Epithelial cell of esophagus (primary cell): ENCODE data around the gene PRRC2C.

Experiments
- DNase-seq: peaks from one replicate; pipeline ENCODE4 v3.0.0; 2010; ENCODE audit warnings: low read depth
- H3K4me3 ChIP-seq: 2 replicates; pipeline ENCODE4 v1.5.1; 2011; ENCODE audit warnings: mild to moderate bottlenecking, low read length, control low read depth
- TF ChIP-seq, protein P1 (sequence below): IDR thresholded peaks from 2 replicates; pipeline ENCODE4 v1.5.1; 2011; ENCODE audit warnings: low read depth, mild to moderate bottlenecking, low read length, control low read depth, inconsistent platforms; ENCODE audit not compliant: insufficient read depth; ENCODE audit errors: missing control alignments

Gene PRRC2C

DNA sequence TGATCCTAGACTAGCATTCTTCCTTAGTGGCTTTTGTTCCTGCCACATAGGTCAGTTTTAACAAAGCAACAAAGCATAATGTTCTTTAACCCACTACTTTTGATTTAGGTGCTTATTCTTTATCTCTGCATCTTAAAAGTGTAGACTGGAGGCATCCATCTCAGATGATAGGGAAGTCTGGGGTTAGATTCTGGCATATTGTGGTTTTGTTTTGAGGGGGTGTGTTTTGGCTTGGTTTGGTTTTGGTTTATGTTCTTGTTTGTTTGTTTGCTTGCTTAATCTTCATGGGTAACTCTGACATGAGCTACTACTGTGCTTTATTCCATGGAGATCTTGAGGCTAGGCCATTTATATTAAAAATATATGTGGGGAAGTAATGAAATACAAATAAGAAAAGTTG lies 96.4 kb downstream of the PRRC2C start:
- TF ChIP-seq, protein P1, sequence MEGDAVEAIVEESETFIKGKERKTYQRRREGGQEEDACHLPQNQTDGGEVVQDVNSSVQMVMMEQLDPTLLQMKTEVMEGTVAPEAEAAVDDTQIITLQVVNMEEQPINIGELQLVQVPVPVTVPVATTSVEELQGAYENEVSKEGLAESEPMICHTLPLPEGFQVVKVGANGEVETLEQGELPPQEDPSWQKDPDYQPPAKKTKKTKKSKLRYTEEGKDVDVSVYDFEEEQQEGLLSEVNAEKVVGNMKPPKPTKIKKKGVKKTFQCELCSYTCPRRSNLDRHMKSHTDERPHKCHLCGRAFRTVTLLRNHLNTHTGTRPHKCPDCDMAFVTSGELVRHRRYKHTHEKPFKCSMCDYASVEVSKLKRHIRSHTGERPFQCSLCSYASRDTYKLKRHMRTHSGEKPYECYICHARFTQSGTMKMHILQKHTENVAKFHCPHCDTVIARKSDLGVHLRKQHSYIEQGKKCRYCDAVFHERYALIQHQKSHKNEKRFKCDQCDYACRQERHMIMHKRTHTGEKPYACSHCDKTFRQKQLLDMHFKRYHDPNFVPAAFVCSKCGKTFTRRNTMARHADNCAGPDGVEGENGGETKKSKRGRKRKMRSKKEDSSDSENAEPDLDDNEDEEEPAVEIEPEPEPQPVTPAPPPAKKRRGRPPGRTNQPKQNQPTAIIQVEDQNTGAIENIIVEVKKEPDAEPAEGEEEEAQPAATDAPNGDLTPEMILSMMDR = no peak
- no peak for DNase-seq
- no peak overlapping the region for H3K4me3 ChIP-seq

DNA sequence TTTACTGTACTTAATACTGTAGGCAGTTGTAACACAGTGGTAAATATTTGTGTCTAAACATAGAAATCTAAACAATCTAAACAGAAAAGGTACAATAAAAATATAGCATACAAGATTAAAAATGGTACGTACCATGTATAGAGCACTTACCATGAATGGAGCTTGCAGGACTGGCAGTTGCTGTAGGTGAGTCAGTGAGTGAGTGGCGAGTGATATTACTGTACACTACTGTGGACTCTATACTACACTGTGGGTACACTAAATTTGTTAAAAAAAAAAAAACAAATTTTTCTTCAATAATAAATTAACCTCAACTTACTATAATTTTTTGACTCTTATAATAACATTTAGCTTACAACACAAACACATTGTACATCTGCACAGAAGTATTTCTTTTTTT lies 97.3 kb downstream of the PRRC2C start:
- TF ChIP-seq, protein P1 = no peak
- DNase-seq = peak; percentile 22
- no peak overlapping the region for H3K4me3 ChIP-seq

DNA sequence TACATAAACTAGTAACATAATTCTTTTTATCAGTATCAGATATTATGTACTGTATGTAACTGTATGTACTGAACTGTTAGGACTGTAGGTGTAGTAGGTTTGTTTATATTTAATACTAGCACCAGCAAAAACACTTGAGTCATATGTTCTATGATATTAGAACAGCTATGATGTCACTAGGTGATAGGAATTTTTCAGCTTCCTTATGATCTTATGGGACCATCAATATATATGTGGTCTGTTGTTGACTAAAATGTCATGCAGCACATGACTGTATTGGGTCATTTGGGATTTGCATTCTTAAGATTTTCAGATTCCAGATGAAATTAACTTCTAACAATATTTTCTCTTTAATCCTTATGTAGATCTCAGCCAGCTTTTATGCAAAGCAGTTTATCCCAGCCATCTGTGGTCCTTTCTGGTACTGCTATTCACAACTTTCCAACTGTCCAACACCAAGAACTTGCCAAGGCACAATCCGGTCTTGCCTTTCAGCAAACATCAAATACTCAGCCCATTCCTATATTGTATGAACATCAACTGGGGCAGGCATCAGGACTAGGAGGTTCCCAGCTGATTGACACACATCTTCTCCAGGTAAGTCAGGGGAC lies 98.4 kb downstream of the PRRC2C start:
- no peak for DNase-seq
- H3K4me3 ChIP-seq = no peak overlapping the region
- TF ChIP-seq, protein P1 = no peak

DNA sequence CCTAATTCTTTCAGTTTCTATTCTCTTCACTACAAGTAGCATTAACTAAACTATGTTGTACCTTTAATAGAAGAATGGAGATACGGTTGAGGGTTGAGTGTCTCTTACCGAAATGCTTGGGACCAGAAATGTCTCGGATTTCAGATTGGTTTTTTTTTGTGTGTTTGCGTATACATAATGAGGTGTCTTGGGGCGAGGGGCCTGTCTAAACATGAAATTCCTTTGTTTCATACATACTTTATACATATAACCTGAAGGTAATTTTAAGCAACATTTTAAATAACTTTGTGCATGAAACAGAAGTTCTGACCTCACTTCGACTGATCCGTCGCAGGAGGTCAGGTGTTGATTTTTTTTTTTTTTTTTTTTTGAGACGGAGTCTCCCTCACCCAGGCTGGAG lies 100.4 kb downstream of the PRRC2C start:
- TF ChIP-seq, protein P1 = no peak
- DNase-seq = peak; percentile 77
- no peak overlapping the region for H3K4me3 ChIP-seq

DNA sequence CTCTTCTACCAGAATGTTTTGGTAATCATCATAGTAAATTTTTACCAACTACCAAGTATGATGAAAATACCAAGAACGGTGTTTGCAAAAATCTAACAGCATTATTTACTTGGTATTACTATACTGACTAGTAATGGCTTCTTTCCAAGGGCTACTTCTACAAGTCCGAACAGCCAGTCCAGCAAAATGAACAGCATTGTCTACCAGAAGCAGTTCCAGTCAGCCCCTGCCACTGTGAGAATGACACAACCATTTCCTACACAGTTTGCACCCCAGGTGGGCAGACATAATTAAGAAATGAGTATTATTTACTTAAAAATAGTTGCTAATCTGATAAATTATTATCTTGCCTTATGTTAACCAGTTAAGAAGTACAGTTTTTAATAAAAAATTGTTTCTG lies 102.9 kb downstream of the PRRC2C start:
- H3K4me3 ChIP-seq = no peak overlapping the region
- TF ChIP-seq, protein P1 = no peak
- no peak for DNase-seq

DNA sequence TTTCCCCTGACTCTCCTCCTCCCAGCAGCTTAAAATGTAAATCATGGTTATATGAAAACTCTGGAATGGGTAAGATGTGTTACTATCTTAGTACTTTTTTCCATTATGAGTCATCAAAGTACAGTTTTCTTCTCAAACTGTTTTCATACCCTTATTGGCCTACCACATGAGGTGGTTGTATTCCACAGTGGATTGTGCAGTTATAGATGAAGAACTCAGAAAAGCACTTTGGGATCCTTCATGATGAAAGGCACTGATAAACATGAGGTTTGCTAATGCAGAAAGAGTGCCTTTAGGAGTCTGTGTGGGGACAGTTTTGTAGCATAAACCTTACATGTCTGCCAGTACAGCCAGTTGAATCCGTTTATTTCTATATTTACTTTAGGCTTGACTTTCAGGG lies 104.7 kb downstream of the PRRC2C start:
- H3K4me3 ChIP-seq = no peak overlapping the region
- TF ChIP-seq, protein P1 = no peak
- DNase-seq = no peak

DNA sequence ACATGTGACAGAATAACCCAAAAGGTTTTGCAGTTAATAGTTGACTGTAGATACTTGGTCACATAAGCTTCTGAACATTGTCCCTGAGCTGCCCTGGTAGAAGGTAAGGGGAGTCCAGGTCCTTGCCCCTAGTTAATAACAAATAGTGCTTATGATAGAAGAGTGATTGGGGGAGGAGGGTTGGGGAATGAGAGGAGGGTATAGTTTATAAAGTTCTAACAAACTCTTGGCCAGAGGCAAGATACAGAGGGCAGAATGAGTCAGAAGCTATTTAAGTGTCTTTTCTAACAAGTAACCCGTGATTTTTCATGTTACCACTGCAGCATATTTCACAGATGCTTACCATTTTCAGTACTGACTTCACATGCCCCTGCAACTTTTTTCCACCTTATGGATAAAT lies 110.0 kb downstream of the PRRC2C start:
- no peak overlapping the region for H3K4me3 ChIP-seq
- peak; percentile 16 for DNase-seq
- TF ChIP-seq, protein P1 = no peak
